Measurements from ENCODE around the gene GPS1. TPM values are rescaled to one million over a fixed set of nuclear protein-coding genes. Genes with fewer than 3 reads are reported as not detected.
A peak's percentile ranks its signal among the peaks of the same experiment; 100 is the strongest.

GPS1 gene
- total RNA-seq, 2 donors from 2014 or later = 60.3 to 77.1 TPM

GRCh38 chr17:82105882-82106687 lies 54.4 kb downstream of the GPS1 start:
- Mint-ChIP-seq H3K9me3 (no peaks in the 10 kb centered on the region), H3K27ac (peak overlapping the region; percentile 91 to 95), H3K36me3 (peaks cover 0 to 9% of the 10 kb centered on the region in 2 donors)
- peak; percentile 88 to 94 for ATAC-seq
- peak; percentile 66 to 82 for DNase-seq (ENCODE audit: low spot score in 2 of 2)

- Mint-ChIP-seq H3K9me3 (no peaks in the 10 kb centered on the region), H3K36me3 (peaks cover 0 to 9% of the 10 kb centered on the region in 2 donors), H3K27ac (peak overlapping the region; percentile 91 to 95)
- ATAC-seq (peak in 1 of 2 donors; percentile 2), DNase-seq (ENCODE audit: low spot score in 2 of 2) (no peak)
These were observed 55.1 kb downstream of the GPS1 start for GRCh38 chr17:82106688-82107305.

Other genes with a start within 250 kb of the GPS1 start
- not detected for gene GCGR, start 247.7 kb upstream of the GPS1 start, total RNA-seq
- 10 to 100 TPM; 40.4 to 55.3 TPM for gene MCRIP1, start 218.6 kb upstream of the GPS1 start, total RNA-seq
- not detected for gene PPP1R27, start 216.8 kb upstream of the GPS1 start, total RNA-seq
- gene P4HB, start 191.4 kb upstream of the GPS1 start, total RNA-seq = 100 to 1,000 TPM; 382 to 460 TPM
- 100 to 1,000 TPM; 328 to 513 TPM for gene ARHGDIA, start 180.6 kb upstream of the GPS1 start, total RNA-seq
- gene ALYREF, start 160.3 kb upstream of the GPS1 start, total RNA-seq = 100 to 1,000 TPM; 186 TPM
- 100 to 1,000 TPM; 122 to 154 TPM for gene ANAPC11, start 160.2 kb upstream of the GPS1 start, total RNA-seq
- gene NPB, start 149.7 kb upstream of the GPS1 start, total RNA-seq = under 1 TPM in 1 of 2 donors, not detected in 1; 0.27 TPM
- gene PCYT2, start 140.5 kb upstream of the GPS1 start, total RNA-seq = 10 to 100 TPM; 16.4 to 20.1 TPM
- gene SIRT7, start 133.7 kb upstream of the GPS1 start, total RNA-seq = 10 to 100 TPM; 35.7 to 43.7 TPM
- 10 to 100 TPM; 19.6 to 35.2 TPM for gene MAFG, start 124.2 kb upstream of the GPS1 start, total RNA-seq
- 10 to 100 TPM; 30.3 to 75.1 TPM for gene PYCR1, start 114.6 kb upstream of the GPS1 start, total RNA-seq
- gene MYADML2, start 104.7 kb upstream of the GPS1 start, total RNA-seq = not detected
- gene NOTUM, start 90.7 kb upstream of the GPS1 start, total RNA-seq = 1 to 10 TPM in 1 of 2 donors, under 1 TPM in 1; 0.39 to 1.1 TPM
- 10 to 100 TPM; 19.7 to 62.3 TPM for gene ASPSCR1, start 74.3 kb upstream of the GPS1 start, total RNA-seq
- gene CENPX, start 29.0 kb upstream of the GPS1 start, total RNA-seq = 10 to 100 TPM; 47.8 to 62.7 TPM
- gene LRRC45, start 28.6 kb upstream of the GPS1 start, total RNA-seq = 10 to 100 TPM; 16.7 TPM
- 10 to 100 TPM in 1 of 2 donors, 1 to 10 TPM in 1; 5.7 to 13.5 TPM for gene RAC3, start 20.2 kb upstream of the GPS1 start, total RNA-seq
- 100 to 1,000 TPM in 1 of 2 donors, 10 to 100 TPM in 1; 85.5 to 128 TPM for gene DCXR, start 14.2 kb upstream of the GPS1 start, total RNA-seq
- gene RFNG, start 87 bp upstream of the GPS1 start, total RNA-seq = 10 to 100 TPM; 21.5 to 24.2 TPM
- 100 to 1,000 TPM in 1 of 2 donors, 10 to 100 TPM in 1; 86.2 to 103 TPM for gene DUS1L, start 13.9 kb downstream of the GPS1 start, total RNA-seq
- 100 to 1,000 TPM in 1 of 2 donors, 10 to 100 TPM in 1; 82.6 to 171 TPM for gene FASN, start 46.3 kb downstream of the GPS1 start, total RNA-seq
- gene CCDC57, start 160.9 kb downstream of the GPS1 start, total RNA-seq = 10 to 100 TPM; 34.6 to 51.3 TPM
- 100 to 1,000 TPM in 1 of 2 donors, 1 to 10 TPM in 1; 8.6 to 197 TPM for gene SLC16A3, start 177.1 kb downstream of the GPS1 start, total RNA-seq
- 100 to 1,000 TPM; 130 to 171 TPM for gene CSNK1D, start 221.8 kb downstream of the GPS1 start, total RNA-seq